Endothelial cell of umbilical vein (primary cell): ENCODE results near the gene BMX. TPM values are rescaled to one million over a fixed set of nuclear protein-coding genes. Genes with fewer than 3 reads are reported as not detected.

Source experiments
- BruUV-seq: library from RNA; stranded (reverse); fragments of 400-500 nt; replicated peaks from 2 replicates; lab custom pipeline; 2021; lab: Mats Ljungman, UMichigan
- CTCF ChIA-PET: fragments of 300-600, 350-600 bp; sonication (Branson Sonifier 250); formaldehyde crosslinking; loops from one replicate; lab custom pipeline; 2021; ENCODE audit warnings: antibody characterized with exemption, inconsistent platforms; lab: Charles Lee
- POLR2A ChIA-PET: fragments of 300-600, 350-600 bp; sonication (Branson Sonifier 250); formaldehyde crosslinking; loops from one replicate; lab custom pipeline; 2021; ENCODE audit warnings: antibody characterized with exemption, inconsistent platforms; lab: Charles Lee
- DNase-seq: peaks from one replicate; pipeline ENCODE4 v3.0.0-alpha.2; 2011; ENCODE audit warnings: low read depth, low spot score
- FAIRE-seq: peaks from 2 replicates; lab custom pipeline; 2011; peaks lifted over from hg19 to GRCh38; lab: Jason Lieb, UNC
- H2AFZ ChIP-seq: 2 replicates; pipeline ENCODE4 v1.6.0; 2012; ENCODE audit warnings: low read depth, low read length, control low read depth, inconsistent platforms
- H3K27ac ChIP-seq: 2 replicates; pipeline ENCODE4 v1.5.1; 2011; ENCODE audit warnings: low read depth, mild to moderate bottlenecking, control low read depth, low read length, moderate library complexity; ENCODE audit not compliant: insufficient read depth
- H3K27me3 ChIP-seq, 2 experiments: 2 replicates each; pipeline versions ENCODE4 v1.6.0 to v1.6.1; 2011; ENCODE audit warnings: low read length in 2 of 2, mixed read lengths in 1 of 2; ENCODE audit not compliant: control insufficient read depth in 2 of 2, insufficient read depth in 2 of 2
- H3K36me3 ChIP-seq, 2 experiments: 2 replicates in 1 of 2; 3 replicates in 1 of 2; pipeline ENCODE4 v1.5.1; 2011; ENCODE audit warnings: low read length in 2 of 2, mild to moderate bottlenecking in 1 of 2, moderate library complexity in 1 of 2; ENCODE audit not compliant: control insufficient read depth in 2 of 2, insufficient read depth in 2 of 2; ENCODE audit errors: extremely low read depth in 1 of 2
- H3K4me1 ChIP-seq: 3 replicates; pipeline ENCODE4 v1.5.1; 2011; ENCODE audit warnings: mild to moderate bottlenecking, low read length; ENCODE audit not compliant: control insufficient read depth, insufficient read depth; ENCODE audit errors: extremely low read depth
- H3K4me2 ChIP-seq: 2 replicates; pipeline ENCODE4 v1.6.1; 2011; ENCODE audit warnings: low read length, control low read depth, mixed read lengths; ENCODE audit not compliant: insufficient read depth
- H3K4me3 ChIP-seq, 3 experiments: fragments of 200-600 bp in 1 of 3; sonication (generic), shearing (Covaris generic) in 1 of 3; replicated peaks in 1 of 3; 2 replicates each; pipeline ENCODE4 v1.5.1; 2011 to 2016; ENCODE audit warnings: control low read depth in 3 of 3, low read length in 3 of 3, mild to moderate bottlenecking in 2 of 3, inconsistent platforms in 1 of 3, low read depth in 1 of 3, moderate library complexity in 1 of 3; ENCODE audit not compliant: insufficient read depth in 1 of 3
- H3K79me2 ChIP-seq: 2 replicates; pipeline ENCODE4 v1.6.0; 2012; ENCODE audit warnings: low read length, inconsistent platforms; ENCODE audit not compliant: control insufficient read depth, insufficient read depth
- H3K9ac ChIP-seq: replicated peaks from 2 replicates; pipeline ENCODE3; 2011; ENCODE audit warnings: low read length, control low read depth; ENCODE audit not compliant: insufficient read depth; ENCODE audit errors: extremely low read depth
- H3K9me1 ChIP-seq: replicated peaks from 3 replicates; pipeline ENCODE4 v1.6.0; 2011; ENCODE audit warnings: mild to moderate bottlenecking, low read length; ENCODE audit not compliant: control insufficient read depth, insufficient read depth; ENCODE audit errors: extremely low read depth
- H3K9me3 ChIP-seq: replicated peaks from 2 replicates; pipeline ENCODE4 v1.5.1; 2012; ENCODE audit warnings: low read length, inconsistent platforms; ENCODE audit not compliant: control insufficient read depth, insufficient read depth
- H4K20me1 ChIP-seq: replicated peaks from 2 replicates; pipeline ENCODE3; 2011; ENCODE audit warnings: mild to moderate bottlenecking, low read length; ENCODE audit not compliant: control insufficient read depth, insufficient read depth; ENCODE audit errors: extremely low read depth
- EZH2 ChIP-seq: IDR thresholded peaks from 2 replicates; pipeline ENCODE4 v1.6.1; 2012; ENCODE audit warnings: borderline replicate concordance, low read depth, mild to moderate bottlenecking, moderate library complexity, low read length, inconsistent platforms; ENCODE audit not compliant: severe bottlenecking
- GATA2 ChIP-seq: IDR thresholded peaks from 2 replicates; pipeline ENCODE4 v1.7.0; 2011; ENCODE audit warnings: low read depth, mild to moderate bottlenecking, moderate library complexity, mixed read lengths, low read length; ENCODE audit not compliant: insufficient read length, insufficient read depth
- JUN ChIP-seq: IDR thresholded peaks from 2 replicates; pipeline ENCODE4 v1.6.1; 2011; ENCODE audit warnings: borderline replicate concordance, low read depth; ENCODE audit not compliant: insufficient read length, insufficient read depth
- MYC ChIP-seq: IDR thresholded peaks from one replicate; pipeline ENCODE4 v1.6.1; 2011; ENCODE audit warnings: mild to moderate bottlenecking, low read depth, low read length
- POLR2A ChIP-seq: IDR thresholded peaks from 2 replicates; pipeline ENCODE4 v1.6.1; 2012; ENCODE audit warnings: low read depth, mild to moderate bottlenecking, control low read depth, low read length
- POLR2AphosphoS5 ChIP-seq: IDR thresholded peaks from 2 replicates; pipeline ENCODE4 v1.6.1; 2012; ENCODE audit warnings: low read depth, mild to moderate bottlenecking, control low read depth, low read length, moderate library complexity; ENCODE audit not compliant: insufficient read depth
- dilution Hi-C: fragments of 300-500 bp; cut with MboI; formaldehyde crosslinking; loops from one replicate; pipeline ENCODE4 v1.15.0; 2019; ENCODE audit warnings: low sequenced_read_pairs; ENCODE audit not compliant: extremely low pct_ligation_motif_present
- intact Hi-C: fragments of 100-400 bp; cut with micrococcal nuclease; formaldehyde crosslinking; loops from one replicate; pipeline ENCODE4 v1.10.0; 2022
- polyA plus RNA-seq, 4 experiments: library from polyadenylated mRNA; depleted of rRNA in 3 of 4; stranded (reverse) in 3 of 4; unstranded in 1 of 4; fragments of >200 nt; gene quantifications; 2 replicates each; pipeline versions ENCODE4 v1.2.1 to v1.2.3, GENCODE V29; 2011 to 2012; ENCODE audit warnings: missing spikeins in 1 of 4
- total RNA-seq: library from RNA; stranded (reverse); gene quantifications from 2 replicates; pipeline ENCODE4 v1.2.3, GENCODE V29; 2021
- TF ChIP-seq, protein P1 (sequence below), 2 donors: IDR thresholded peaks; 1 replicate in 1 of 2; 2 replicates in 1 of 2; pipeline ENCODE4 v1.5.1; 2011; ENCODE audit warnings: low read length in 2 of 2, mild to moderate bottlenecking in 2 of 2, moderate library complexity in 2 of 2, control low read depth in 1 of 2, inconsistent platforms in 1 of 2, low read depth in 1 of 2; ENCODE audit not compliant: insufficient read depth in 1 of 2; ENCODE audit errors: extremely low read depth in 1 of 2

BMX gene
- total and polyA plus RNA-seq, 2 donors (not counting 3 experiments of a cell fraction or from before 2014, with no cell fraction given): 49.8 to 105 TPM

GRCh38 chrX:15559227-15559626, 58.6 kb downstream of the BMX start:
- no peak overlapping the region for H3K27ac ChIP-seq
- FAIRE-seq (no peak), DNase-seq (no peak)
- no peak overlapping the region for H2AFZ ChIP-seq
- no peaks in the 10 kb centered on the region for H3K9me3 ChIP-seq
- peaks cover 0 to 3% of the 10 kb centered on the region in 2 experiments for H3K36me3 ChIP-seq
- intact Hi-C loops (no loop called here), dilution Hi-C loops (no loop called here)
- no peaks in the 10 kb centered on the region for H3K27me3 ChIP-seq
- ChIA-PET POLR2A (no interaction called here), CTCF (interaction anchor here (1.3 kb wide), 1 partner anchor 88 kb away, joined by 3 read pairs; no protein-coding TSS in a partner anchor)
- BruUV-seq: no TSS peak
- H3K4me3 ChIP-seq: no peak overlapping the region
- no peak overlapping the region for H3K9ac ChIP-seq
- H3K9me1 ChIP-seq: no peaks in the 10 kb centered on the region
- H4K20me1 ChIP-seq: no peaks in the 10 kb centered on the region
- H3K79me2 ChIP-seq: no peaks in the 10 kb centered on the region
- no peak for TF ChIP-seq EZH2
- TF ChIP-seq MYC: no peak
- TF ChIP-seq JUN: no peak
- TF ChIP-seq POLR2AphosphoS5: no peak
- no peak for TF ChIP-seq POLR2A
- TF ChIP-seq, protein P1, sequence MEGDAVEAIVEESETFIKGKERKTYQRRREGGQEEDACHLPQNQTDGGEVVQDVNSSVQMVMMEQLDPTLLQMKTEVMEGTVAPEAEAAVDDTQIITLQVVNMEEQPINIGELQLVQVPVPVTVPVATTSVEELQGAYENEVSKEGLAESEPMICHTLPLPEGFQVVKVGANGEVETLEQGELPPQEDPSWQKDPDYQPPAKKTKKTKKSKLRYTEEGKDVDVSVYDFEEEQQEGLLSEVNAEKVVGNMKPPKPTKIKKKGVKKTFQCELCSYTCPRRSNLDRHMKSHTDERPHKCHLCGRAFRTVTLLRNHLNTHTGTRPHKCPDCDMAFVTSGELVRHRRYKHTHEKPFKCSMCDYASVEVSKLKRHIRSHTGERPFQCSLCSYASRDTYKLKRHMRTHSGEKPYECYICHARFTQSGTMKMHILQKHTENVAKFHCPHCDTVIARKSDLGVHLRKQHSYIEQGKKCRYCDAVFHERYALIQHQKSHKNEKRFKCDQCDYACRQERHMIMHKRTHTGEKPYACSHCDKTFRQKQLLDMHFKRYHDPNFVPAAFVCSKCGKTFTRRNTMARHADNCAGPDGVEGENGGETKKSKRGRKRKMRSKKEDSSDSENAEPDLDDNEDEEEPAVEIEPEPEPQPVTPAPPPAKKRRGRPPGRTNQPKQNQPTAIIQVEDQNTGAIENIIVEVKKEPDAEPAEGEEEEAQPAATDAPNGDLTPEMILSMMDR (IDR thresholded peaks at IDR 0.05; ENCODE audit: extremely low read depth in 1 of 2, insufficient read depth in 1 of 2, low read depth in 1 of 2, low read length in 2 of 2): no peak
- no peak for TF ChIP-seq GATA2
- H3K4me1 ChIP-seq: no peaks in the 10 kb centered on the region
- H3K4me2 ChIP-seq: no peak overlapping the region
